HuH-7 (cell line): Measurements from ENCODE around the gene FOXRED1.
"Not testable (repeated sequence)": the region's sequence is repeated elsewhere in the genome, so short reads cannot be mapped to it uniquely, and the experiment has no call there.

ENCODE experiments used
- DNase-seq: peaks from one replicate; pipeline ENCODE4 v3.0.0; 2011; ENCODE audit warnings: low spot score

The FOXRED1 gene

GRCh38 chr11:126277322-126277721 lies 8.4 kb downstream of the FOXRED1 start:
- no peak for DNase-seq

- DNase-seq, result no peak
Observed at GRCh38 chr11:126277780-126278179, 8.8 kb downstream of the FOXRED1 start.

GRCh38 chr11:126279191-126279590 lies 10.2 kb downstream of the FOXRED1 start:
- no peak for DNase-seq

DNA sequence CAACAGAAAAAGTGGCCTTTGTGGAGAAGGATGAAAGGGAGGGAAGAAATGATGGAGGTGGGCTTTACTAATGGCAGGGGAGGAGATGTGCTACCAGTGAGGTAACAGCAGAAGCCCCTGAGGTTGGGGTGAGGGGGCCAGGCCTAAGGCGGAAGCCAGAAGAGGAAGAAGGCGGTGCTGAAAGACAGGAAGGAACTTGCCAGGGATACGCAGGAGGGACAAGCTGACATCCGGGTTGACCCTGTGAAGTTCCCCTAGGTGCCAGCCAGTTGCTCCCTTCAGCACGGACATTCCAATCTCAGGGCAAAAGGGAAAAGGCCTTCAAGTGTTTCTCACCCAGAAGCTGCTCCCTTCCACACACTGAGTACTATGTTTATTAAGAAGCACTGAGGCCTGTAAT lies 11.6 kb downstream of the FOXRED1 start:
- no peak for DNase-seq

- no peak for DNase-seq
Observed at GRCh38 chr11:126281245-126281644, 12.3 kb downstream of the FOXRED1 start.

GRCh38 chr11:126281666-126282175 lies 12.8 kb downstream of the FOXRED1 start:
- DNase-seq, result no peak

GRCh38 chr11:126282361-126282735 lies 13.4 kb downstream of the FOXRED1 start:
- DNase-seq, result peak; percentile 70

GRCh38 chr11:126282736-126283591 lies 14.0 kb downstream of the FOXRED1 start, which contains the start of gene TIRAP:
TIRAP (plus strand) TSS chr11:126283093; CDS start chr11:126290895, 7,802 bp downstream.
- DNase-seq, result peak; percentile 75

DNA sequence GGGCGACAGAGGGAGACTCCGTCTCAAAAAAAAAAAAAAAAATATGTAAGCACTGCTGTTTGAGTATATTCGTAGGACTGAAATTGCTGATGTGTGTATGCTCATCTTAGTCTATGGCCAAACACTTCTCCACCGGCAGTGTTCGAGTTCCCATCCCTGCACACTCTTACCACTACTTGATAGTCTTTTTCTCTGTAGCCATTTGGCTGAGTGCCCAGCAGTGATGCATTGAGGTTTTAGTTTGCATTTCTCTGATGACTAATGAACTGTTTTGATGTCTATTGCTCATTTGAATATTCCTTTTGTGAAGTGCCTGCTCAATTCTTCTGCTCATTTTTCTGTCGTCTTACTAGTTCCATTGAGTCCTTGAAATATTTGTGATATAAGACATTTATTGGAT lies 15.9 kb downstream of the FOXRED1 start:
- DNase-seq, result no peak

DNA sequence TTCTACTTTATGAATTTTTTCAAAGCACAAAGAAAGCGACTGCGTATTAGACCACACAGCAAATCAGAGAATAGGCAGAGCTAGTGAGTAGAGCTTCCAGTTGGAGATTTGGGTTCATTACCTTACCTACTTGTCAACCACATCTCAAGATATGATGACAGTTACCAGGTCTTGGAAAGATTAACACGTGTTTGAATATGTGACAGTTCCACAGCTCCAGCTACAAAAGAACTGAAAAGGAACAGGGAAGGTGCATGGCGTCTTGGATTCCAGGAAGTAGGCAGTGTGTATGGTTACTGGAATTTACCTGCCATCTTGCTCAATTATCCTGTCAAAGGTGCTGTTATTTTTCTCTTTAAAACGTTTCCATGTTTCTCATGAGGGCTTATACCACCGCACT lies 19.3 kb downstream of the FOXRED1 start:
- DNase-seq, result no peak

DNA sequence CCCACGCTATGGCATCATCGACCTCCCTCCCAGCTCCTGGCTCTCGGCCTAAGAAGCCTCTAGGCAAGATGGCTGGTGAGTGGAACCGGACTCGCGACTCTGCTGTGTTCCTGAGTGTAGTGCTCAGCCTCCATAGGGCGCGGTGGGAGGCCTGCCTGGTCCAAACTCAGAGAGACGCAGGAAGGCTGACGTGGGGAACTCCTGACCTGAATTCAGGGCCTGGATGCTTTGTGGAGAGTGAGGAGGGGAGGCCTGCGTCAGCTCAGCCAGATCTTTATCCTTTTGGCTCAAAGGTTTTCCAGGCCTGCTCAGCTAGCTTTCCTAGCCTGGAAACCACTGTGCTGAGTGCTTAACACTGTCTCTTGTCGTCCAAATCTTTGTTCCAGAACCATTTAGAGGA lies 21.9 kb downstream of the FOXRED1 start:
- DNase-seq, result no peak

GRCh38 chr11:126293726-126294125 lies 24.8 kb downstream of the FOXRED1 start:
- no peak for DNase-seq

DNA sequence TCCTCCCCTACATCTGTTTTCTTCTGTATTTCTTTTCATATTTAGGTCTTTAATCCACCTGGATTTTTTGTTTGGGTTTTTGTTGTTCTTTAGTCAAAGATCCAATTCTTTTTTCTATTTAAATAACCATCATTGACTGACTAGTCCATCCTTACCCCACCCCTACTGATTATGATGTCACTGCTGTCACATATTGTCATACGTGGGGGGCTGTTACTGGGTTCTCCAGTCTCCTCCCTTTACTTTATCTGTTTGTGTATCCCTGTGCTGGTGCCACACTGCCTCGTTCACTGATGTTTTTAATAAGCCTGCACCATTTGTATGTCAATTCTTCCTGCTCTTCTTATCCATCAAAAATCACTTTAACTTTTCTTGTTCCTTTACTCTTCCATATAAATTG lies 28.1 kb downstream of the FOXRED1 start:
- no peak for DNase-seq

DNA sequence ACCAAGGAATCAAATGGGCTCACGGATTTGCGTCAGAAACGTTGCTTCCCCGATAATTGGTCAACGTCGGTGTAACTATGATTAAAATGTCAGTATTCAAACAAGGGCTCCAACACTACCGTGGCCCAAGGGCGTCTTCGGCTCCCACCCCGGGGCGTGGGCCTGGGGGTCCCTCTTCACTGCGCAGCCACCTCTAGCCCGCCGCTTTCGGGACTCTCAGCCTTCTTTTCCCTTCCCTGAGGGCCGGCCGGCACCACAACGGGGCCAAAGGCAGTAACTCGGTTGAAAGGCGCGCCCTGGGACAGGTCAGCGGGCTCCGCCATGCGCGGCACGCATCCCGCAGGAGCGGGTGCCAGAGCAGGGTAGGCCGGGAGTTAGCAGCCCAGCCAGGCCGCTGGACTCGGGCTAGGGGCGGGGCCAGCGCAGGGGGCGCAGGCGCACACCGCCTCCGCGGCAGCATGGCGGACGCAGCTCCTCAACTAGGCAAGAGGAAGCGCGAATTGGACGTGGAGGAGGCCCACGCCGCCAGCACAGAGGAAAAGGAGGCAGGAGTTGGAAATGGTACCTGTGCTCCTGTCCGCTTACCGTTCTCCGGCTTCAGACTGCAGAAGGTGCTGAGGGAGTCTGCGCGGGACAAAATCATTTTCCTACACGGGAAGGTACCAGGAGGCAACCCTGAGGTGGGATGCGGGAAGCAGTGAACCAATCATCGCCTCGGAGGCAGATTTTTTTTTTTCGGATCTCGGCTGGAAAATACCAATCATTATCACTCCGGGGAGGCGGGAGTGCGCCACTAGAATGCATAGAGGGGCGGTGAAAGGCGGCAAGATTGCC lies 34.9 kb downstream of the FOXRED1 start, which contains the start of gene DCPS:
Gene DCPS, plus strand, starts transcription at position 438 of the 834 bp plus-strand sequence. Its CDS starts 21 bp downstream, at position 459.
- peak; percentile 96 for DNase-seq

DNA sequence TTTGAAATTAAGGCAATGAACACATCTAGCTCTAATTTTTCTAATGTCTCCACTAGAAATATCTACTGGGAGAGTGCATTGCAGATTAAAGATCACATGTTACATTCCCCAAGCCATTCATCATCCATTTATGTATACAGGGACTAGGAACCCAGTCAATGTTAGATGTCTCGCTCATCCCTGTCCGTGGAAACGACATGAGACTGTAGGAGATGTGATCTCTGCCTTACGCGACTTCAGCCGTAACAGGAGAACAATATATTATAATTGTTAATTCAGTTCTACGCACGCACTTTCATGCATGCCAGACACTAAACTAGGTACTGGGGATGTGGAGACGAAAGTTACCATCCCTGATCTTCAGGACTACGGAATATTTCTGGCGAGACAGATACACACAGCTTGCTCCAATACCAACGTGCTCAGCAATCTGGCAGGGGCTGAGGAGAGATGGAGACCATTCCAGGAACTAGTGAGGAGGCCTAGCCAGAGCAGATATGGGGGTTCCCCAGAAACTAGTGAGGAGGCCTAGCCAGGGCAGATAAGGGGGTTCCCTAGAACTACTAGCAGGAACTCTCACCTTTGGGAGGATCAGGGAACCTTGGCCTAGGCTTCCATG lies 35.6 kb downstream of the FOXRED1 start:
- no peak for DNase-seq

- DNase-seq, result no peak
Observed at GRCh38 chr11:126305699-126306098, 36.7 kb downstream of the FOXRED1 start.

- DNase-seq, result no peak
Observed at GRCh38 chr11:126307706-126308105, 38.8 kb downstream of the FOXRED1 start.

DNA sequence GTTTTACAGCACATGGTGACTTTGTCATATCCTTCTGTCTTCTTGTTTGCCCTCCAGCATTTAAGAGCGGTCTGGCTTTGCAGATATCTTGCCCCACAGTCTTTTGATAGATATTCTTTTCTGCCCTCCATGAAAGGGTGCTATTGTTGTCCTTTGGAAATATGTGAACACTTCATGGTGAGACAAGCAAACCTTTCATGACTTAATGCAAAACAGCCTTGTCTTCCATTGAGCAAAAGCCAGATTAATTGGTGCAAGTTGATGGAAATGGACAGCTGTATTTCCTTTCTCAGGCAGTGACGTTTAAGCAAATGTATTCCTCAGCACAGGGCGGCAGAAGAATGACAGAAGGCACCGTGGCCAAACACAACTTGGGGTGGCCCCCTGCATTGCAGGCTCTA lies 39.3 kb downstream of the FOXRED1 start:
- DNase-seq, result no peak

DNA sequence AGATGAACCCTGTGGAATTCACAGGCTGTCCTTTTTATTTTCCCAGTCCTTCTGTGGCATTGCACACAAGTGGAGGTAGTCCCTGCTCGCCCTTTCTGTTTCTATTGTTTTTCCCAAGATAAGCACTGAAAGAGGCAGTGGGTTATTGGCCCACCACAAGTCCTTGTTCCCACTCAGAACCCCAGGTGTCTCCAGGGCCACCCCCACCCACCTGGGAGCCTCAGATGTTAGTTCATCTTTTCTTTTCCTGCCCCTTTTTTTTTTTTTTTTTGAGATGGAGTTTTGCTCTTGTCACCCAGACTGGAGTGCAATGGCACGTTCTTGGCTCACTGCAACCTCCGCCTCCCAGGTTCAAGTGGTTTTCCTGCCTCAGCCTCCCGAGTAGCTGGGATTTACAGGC lies 39.8 kb downstream of the FOXRED1 start:
- DNase-seq, result not testable (repeated sequence)

DNA sequence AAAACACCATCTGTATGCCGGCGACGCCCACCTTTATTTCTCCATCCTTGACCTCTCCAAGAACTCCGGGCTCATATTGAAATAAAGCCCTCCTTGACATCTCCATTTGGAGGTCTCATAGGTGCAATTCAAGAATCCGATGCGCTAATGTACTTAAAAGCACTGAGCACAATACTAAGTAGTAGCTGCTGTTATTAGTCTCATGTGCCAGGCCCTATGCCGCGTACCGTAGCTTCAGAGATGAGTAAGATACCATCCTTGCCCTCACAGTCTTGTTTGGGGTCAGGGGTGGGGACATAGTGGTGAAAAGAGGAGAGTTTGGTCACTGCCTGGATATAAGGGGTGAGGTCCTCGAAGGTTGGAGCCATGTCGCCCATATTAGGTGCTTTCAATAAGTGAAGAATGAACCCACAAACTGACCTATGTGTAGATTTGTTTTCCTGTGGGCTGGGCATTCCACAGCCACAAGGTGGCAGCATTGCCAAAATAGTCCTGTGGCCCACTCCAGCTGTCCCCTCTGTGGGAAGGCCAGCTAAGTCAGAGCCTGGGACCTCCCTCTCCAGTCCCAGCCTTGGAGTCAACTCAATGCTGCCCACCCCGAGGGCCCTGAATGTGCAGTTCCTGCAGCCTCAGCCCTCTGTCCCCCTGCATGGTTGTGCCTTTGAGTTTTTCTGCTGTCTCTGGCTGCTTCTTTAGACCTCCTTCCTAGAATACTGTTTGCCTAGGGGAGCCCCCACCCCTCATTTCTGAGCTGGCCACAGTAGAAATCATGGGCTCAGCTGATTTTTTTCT lies 41.4 kb downstream of the FOXRED1 start:
- peak; percentile 82 for DNase-seq

DNA sequence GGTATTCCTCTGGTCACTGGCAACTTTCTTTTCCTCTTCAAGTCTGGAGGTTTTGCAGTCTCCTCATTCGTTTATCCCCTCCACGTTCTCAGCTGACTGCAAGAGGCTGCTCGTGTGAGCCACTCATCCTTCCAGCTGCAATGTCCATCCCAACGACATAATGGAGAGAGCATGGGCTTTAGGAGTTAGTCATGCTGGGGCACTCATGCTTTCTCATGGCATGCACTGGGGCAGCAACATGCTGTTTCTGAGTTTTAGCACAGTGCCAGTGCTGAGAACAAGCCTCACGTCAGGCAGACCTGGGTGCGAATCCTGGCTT lies 42.0 kb downstream of the FOXRED1 start:
- no peak for DNase-seq
